ENCODE data around the gene ECHS1.
A peak's percentile ranks its signal among the peaks of the same experiment; 100 is the strongest.
"Not testable (repeated sequence)": the region's sequence is repeated elsewhere in the genome, so short reads cannot be mapped to it uniquely, and the experiment has no call there.

The ECHS1 gene
- total RNA-seq: 58.5 to 167 (median 122) reads per million in 18 experiments

GRCh38 chr10:133373174-133374090 lies at the start of gene ECHS1:
Gene ECHS1 (minus strand): TSS chr10:133373354. CDS start chr10:133373333, 21 bp downstream.
- DNase-seq: peak; percentile 96 to 97

- no peak for DNase-seq
These were observed 49.2 kb upstream of the ECHS1 start for GRCh38 chr10:133422223-133422806.

- no peak for DNase-seq
These were observed 48.4 kb upstream of the ECHS1 start for GRCh38 chr10:133421336-133422222.

- DNase-seq: no peak
These were observed 47.4 kb upstream of the ECHS1 start for GRCh38 chr10:133420579-133420978.

- DNase-seq: no peak
These were observed 46.9 kb upstream of the ECHS1 start for GRCh38 chr10:133420028-133420427.

GRCh38 chr10:133419211-133419950 lies 46.2 kb upstream of the ECHS1 start:
- DNase-seq: no peak

- DNase-seq: no peak
These were observed 45.3 kb upstream of the ECHS1 start for GRCh38 chr10:133418289-133418993.

- DNase-seq: no peak
These were observed 42.6 kb upstream of the ECHS1 start for GRCh38 chr10:133415752-133416151.

GRCh38 chr10:133414401-133414800 lies 41.2 kb upstream of the ECHS1 start:
- DNase-seq: not testable (repeated sequence)

- no peak for DNase-seq
These were observed 39.2 kb upstream of the ECHS1 start for GRCh38 chr10:133412381-133412711.

GRCh38 chr10:133411523-133412380 lies 38.6 kb upstream of the ECHS1 start:
- no peak for DNase-seq

GRCh38 chr10:133405844-133406527 lies 32.8 kb upstream of the ECHS1 start:
- DNase-seq: no peak

GRCh38 chr10:133405272-133405671 lies 32.1 kb upstream of the ECHS1 start:
- no peak for DNase-seq

GRCh38 chr10:133403784-133404183 lies 30.6 kb upstream of the ECHS1 start:
- DNase-seq: peak in 1 of 2 donors; percentile 53

- DNase-seq: no peak
These were observed 30.2 kb upstream of the ECHS1 start for GRCh38 chr10:133403359-133403758.

- no peak for DNase-seq
These were observed 29.0 kb upstream of the ECHS1 start for GRCh38 chr10:133401981-133402725.

- no peak for DNase-seq
These were observed 28.3 kb upstream of the ECHS1 start for GRCh38 chr10:133401500-133401899.

GRCh38 chr10:133400624-133401424 lies 27.7 kb upstream of the ECHS1 start:
- no peak for DNase-seq

Data from inflammatory macrophage (primary cell).